Stimulated activated CD4-positive, alpha-beta T cell treated with anti-CD3 and anti-CD28 coated beads, Interleukin-4, amount 100 ng/mL, for 1 hour (primary cell): ENCODE results near the gene RFC5.
A peak's percentile ranks its signal among the peaks of the same experiment; 100 is the strongest.
"Not testable (repeated sequence)": the region's sequence is repeated elsewhere in the genome, so short reads cannot be mapped to it uniquely, and the experiment has no call there.

Experiments
- DNase-seq: peaks from one replicate; pipeline ENCODE4 v3.0.0-alpha.2; 2020

The RFC5 gene

DNA sequence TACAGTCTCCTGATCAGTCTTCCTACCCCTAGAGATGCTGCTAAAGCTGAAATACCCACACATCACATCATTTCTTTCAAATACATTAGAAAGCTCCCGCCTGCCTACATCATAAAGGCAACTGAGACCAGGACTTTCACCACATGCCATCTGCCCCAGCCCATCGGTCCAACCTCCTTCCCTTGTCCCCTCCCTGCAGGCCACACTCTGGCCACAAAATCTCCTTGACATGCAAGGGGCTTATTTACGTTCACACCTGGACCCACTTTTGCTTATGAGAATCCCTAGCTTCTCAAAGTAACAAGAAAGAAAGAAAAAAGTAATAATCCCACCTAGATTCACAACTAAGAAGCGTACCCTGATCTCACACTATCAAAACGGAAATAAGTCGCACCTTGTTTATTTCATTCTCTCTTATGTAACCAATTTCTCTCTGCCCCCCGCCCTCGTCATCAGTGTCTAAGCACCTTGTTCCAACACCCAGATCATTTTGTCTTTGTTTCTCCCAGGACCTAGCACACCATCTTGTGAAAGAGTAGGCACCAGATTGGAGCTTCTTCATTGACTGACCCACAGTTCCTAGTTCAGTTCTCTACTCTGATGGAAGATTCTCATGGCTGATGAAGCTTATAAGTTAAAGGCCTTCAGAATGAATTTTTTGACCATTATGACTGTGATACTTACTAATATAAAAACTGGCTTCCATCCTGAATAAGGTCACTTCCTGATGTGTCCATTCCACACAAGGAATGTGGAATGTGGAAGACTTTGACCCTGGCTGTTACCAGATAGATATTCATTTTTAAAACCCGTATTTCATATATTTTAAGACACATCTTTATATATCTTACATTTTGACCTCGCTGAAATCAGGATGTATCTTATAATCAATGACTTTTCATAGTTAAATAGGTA lies 36.8 kb downstream of the RFC5 start:
- DNase-seq, result no peak

DNA sequence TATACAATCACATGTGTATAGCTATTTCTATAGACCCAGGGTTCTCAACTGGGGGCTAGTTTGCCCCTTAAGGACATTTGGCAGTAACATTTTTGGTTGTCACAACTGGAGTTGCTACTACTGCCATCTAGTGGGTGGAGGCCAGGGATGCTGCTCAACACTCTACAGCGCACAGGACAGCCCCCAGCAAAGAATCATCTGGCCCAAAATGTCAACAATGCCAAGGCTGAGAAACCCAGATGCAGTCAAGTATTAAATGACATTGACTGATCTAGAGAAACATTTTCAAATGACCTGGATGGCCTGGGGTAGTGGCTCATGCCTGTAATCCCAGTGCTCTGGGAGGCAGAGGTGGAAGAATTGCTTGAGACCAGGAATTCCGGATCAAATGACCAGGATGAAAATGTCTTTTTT lies 38.6 kb downstream of the RFC5 start:
- DNase-seq, result peak; percentile 68

DNA sequence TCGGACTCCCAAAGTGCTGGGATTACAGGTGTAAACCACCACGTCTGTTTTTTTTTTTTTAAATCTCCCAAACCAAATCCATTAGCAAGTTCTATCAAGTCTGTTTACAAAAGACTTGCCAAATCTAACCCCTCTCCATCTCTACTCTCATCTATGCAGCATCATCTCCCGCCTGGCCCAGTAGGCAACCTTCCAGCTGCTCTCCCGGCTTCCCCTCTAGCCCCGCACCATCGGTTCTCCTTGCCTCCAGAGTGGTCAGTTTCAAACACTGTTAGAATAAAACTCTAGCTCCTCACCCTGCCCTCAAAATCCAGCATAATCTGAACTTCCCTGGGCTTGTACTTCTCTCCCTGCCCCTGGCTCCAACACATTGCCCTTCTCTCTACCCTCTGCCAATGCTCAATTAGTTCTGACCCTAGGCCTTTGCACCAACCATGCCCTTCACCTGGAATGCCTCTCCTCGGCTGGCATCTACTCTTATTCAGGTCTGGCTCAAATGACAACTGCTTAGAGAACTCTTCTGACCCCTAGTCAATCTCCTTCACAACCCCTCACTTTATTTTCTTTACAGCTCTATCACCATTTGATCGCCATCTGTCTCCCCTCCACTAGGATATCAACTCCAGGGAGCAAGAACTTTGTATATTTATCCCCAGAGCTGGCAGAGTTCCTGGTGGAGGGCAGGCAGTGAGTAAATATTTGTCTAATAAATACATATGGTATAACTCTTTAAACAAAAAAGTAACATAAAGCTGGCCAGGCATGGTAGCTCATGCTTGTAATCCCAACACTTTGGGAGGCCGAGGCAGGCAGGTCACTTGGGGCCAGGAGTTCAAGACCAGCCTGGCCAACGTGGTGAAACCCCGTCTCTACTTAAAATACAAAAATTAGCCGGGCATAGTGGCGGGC lies 39.6 kb downstream of the RFC5 start:
- DNase-seq, result no peak

DNA sequence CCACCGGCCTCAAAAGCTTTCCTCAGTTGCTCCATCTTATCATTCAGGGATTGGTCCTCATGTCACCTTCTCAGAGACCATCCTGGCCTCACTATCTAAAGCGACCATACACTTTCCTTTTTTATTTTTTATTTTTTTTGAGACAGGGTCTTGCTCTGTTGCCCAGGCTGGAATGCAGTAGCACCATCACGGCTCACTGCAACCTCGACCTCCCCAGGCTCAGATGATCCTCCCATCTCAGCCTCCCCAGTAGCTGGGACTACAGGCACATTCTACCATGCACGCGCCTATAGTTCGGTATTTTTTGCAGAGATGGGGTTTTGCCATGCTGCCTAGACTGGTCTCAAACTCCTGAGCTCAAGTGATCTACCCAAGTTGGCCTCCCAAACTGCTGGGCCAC lies 41.7 kb downstream of the RFC5 start:
- no peak for DNase-seq

DNA sequence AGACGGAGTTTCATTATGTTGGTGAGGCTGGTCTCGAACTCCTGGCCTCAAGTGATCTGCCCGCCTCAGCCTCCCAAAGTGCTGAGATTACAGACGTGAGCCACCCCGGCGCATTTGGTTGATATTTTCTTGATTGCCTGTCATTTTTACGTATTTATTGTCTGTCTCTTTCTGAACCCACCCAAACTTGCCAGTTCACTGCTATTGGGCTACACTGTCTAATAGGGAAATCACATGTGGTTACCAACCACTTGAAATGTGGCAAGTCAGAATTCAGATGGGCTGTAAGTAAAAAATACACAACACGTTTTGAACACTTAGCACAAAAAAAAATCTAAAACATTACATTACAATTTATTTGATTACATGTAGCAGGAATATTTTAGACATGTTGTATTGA lies 42.4 kb downstream of the RFC5 start:
- no peak for DNase-seq

DNA sequence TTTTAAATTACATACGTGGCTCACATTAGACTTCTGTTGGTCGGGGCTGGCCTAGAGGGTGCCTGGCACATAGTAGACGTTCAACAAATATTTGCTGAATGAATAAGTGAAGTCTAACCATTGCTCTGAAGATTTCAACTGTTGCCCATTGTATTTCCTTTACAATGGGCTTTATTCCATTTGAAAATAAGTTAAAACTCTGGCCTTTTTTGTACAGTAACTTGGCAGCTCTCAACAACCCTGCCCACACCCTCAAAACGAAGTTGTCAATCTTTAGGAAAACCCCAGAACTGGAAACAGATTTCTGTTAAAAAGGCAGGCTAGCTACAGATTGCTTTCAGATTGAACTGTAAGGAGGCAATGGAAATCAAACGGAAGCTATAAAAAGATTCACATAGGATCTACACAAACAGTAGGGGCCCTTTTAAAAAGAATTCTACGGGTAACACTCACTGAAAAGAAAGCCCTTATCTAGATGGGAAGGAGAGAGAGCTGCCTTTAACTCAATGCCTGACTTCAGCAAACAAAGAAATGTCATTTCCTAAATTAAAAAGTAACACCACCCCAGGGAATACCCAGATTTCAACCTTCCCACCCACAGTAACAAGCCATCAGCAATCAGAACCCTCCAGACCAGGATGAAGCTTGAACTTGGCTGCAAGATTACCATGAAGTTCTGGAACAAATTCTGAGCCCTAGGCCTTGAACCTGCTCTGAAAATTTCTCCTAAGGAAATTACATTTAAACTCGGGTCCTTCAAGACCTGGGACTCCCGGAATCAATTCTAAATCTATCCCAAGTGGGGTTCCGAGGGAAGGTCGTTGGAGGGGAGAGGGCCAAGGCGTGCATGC lies 43.1 kb downstream of the RFC5 start:
- no peak for DNase-seq

DNA sequence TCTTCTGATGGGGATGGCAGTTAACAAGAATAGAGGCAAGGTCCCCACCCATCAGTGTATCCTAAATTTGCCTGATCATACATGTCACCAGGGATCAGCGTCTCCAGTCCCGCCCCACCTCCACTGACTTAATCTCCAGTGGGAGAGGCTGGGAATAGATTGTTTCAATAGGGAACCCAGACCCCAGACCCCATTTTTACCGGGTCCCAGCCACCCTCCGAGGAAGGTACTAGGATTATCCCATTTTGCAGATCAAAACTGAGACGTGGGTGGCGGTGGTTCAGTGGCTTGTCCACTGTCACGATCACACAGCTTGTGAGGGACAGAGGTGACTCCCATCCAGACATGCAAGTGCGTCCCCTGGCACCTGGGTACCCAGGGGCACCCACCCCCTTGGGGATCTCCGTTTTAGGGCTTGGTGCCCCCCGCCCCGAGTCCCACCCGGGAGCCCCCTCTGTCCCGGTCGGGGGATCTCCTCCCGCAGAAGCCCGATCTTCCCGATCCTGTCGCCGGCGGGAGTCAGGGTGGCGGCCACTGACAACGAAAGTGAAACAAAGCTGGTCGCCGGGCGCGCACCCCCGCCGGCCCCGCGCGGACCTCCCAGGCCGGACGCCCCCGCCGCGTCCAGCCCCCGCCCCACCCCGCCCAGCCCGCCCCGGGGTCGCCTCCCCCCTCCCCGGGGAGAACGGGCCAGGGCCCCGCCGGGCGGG lies 44.0 kb downstream of the RFC5 start:
- DNase-seq, result peak; percentile 17

DNA sequence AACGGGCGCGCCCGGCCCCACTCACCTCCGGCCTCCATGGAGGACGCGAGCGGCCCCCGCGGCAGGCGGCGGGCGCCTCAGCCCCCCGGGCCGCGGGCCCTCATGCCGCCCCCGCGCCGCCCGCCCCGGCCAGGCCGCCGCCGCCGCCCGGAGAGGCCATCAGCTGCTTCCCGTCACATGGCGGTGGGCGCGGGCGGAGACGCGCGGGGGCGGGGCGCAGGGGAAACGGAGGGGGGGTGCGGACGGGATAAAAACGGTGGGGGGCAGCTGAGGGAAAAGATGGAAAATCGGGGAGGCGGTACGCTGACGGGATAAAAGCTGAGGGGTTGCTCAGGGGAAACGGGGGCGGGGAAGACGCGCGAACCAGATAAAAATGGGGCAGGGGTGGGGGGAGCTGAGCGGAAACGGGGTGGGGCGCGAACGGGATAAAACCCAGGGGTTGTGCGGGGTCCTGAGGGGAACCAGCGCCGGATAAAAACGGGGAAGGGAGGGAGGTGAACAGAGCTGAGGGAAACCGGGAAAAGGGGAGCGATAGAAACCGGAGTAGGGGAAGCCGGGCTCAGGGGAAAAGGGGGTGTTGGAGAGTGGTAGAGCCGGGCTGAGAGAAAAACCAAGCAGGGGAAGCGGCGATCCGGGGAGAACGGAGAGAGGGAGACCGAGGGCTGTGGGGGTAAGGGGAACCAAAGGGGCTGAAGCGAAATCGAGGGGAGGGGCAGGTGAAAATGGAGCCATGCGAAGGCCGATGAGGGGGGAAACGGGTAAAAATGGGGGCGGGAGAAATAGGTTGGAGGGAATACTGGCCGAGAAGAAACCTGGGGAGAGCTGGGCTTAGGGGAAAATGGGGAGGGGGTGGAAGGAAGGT lies 44.7 kb downstream of the RFC5 start, which contains the start of gene WSB2:
TSS of gene WSB2 (minus strand) at position 169 of the 862 bp plus-strand sequence. CDS start at position 38, 131 bp downstream.
- DNase-seq, result peak; percentile 62

DNA sequence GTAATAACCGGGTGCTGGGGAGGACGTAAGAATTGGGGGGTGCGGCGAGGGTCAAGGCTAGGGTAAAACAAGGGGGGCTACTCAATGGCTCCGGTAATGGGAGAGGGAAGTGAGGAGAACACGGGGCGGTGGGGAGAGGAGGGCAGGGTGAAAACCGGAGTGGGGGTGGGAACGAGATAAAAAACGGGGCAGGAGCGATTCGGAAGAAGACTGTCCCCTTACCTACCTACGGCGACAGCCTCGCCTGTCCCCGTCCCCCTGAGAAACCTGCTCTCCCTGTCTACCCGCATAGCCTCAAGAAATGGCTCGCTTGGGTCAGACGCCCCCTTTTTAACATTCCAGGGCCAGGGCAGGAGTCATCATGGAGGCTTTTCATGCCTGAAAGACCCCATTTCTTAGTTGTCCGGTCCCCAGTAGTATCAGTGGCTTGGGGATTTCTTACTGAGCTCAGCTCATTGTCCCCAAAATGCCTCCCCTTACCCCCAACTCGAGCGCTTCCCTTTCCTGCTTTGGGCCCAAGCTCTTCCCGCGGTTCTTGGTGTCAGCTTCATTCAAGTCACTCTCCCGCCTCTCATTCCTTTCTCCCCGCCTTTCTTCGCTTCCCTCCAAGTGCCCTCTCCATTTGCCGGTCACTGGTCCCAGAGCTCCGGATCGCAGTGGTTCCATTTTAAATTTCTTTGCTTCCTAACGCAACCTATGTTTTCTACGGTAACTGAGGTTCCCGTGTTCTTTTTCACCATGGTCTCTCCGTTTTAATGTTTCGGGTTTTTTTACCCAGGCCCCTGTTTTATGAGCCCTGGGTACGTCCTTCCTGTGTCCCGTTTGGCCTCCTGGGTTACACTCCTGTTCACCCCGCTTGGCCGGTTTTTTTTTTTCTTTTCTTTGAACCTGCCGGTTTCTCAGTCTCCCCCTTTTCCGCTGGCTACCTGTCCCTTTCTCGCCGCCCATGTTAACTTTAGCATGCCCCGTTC lies 45.7 kb downstream of the RFC5 start:
- DNase-seq, result peak; percentile 15

DNA sequence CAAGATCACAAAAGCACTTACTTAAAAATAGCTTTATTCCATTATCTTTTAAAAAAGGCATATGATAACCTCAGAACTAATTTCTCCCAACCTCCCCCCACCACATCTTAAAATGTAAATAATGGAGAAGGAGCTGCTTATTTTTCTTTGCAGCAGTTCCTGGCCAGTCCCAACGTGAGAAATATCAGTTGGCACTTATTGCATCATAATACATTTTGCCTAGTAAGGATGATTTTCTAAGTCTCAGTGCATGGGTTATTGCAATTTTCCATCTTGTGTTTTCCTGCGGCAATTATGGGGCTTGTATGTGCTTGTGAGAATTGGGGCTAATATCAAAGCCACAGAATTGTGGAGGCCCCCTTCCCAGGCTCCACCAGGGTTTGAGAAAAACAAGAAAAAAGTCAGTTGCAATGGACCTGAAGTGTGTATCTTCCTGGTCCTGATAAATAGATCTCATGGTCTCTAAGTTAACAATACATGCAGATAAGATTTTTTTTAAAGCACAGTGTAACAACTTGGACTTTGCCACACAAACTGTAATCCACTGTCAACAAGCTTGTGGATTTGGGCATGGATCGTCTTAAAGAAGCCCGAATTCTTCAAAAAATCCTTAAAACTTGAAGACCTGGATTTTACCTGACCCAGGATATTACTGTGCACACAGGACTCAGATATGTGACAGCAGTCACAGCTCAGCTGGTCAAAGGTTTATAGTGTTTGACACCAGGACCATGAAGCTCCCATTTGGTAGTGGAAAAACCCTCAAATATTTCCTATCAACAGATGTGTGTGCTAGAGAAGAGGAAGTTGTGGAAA lies 47.3 kb downstream of the RFC5 start:
- no peak for DNase-seq

DNA sequence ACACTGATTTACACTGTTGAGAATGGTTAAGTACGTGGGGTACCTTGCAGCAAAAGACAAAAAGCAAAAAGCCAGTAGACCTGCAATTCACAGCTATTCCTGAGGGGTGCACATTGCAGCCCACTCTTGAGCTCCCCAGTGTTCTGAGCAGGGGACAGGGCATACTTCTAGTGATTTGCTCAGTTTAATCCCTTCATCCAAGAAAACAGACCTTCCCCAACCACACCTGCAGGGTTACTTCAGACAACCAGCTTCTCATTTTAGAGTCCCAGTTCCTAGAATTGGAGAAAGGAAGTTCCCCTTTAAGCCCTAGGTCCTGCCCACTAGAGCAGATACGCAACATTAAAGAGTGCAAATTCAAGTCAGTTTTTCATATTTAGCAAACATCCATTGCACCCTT lies 48.1 kb downstream of the RFC5 start:
- DNase-seq, result no peak

DNA sequence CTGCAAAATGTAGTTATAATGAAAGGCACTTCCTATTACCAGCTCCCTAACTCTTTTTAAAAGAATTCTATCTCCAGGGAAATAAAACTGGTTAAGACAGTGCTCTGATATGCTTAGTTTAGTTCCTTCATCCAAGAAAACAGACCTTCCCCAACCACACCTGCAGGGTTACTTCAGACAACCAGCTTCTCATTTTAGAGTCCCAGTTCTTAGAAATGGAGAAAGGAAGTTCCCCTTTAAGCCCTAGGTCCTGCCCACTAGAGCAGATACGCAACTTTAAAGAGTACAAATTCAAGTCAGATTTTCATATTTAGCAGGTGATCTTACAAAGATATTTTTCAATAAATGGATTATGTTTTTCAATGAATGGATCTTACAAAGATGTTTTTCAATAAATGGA lies 48.9 kb downstream of the RFC5 start:
- DNase-seq, result no peak

DNA sequence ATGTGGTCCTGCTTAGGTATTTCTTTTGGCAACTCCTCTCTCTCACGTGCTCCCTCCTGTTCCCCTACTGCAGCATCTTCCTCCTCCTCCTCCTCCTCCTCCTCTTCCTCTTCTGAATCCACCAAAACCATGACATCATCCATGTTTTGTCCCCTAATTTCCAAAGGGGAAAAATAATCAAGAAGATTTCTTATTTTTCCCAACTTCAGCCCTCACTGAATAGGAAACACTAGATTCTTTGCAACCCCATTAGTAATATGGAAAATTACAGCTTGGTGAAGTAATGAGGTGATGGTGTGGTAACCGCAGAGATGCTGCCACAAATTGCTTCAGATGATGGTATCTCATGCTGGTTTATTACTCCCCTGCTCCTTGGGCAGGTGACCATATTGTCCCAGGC lies 51.9 kb downstream of the RFC5 start:
- DNase-seq, result no peak

DNA sequence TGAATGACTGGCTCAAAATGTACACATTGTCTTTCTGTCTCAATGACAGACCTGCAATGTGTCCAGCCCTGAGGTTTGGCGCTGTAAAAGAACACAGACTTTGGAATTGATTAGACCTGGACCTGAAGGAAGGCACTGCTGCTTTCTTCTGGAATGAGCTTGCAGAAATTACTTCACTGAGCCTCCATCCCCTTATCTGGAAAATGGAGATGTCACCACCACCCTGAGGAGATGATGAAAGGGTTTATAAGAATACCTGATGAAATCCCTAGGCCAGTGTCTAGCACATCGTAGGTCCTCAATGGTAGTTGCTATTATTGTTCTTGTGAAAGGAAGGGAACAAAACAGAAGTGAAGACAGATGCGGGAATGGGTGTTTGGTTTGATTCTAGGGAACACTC lies 54.1 kb downstream of the RFC5 start:
- no peak for DNase-seq

DNA sequence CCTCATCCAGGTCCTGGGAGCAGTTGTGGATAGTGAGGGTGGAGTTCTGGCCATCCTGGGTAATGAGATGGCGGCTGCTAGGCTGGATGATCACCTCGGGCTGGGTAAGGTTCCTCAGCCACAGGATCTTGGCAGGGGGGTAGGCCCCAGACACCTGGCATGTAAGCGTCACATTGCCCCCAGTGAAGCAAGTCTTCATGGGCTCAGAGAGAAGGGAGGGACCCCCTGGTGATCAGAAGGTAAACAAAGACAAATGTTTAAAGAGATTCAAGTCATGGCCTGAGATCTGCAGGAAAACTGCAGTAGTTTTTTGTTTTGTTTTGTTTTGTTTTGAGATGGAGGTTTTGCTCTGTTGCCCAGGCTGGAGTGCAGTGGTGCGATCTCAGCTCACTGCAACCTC lies 57.3 kb downstream of the RFC5 start:
- DNase-seq, result no peak

DNA sequence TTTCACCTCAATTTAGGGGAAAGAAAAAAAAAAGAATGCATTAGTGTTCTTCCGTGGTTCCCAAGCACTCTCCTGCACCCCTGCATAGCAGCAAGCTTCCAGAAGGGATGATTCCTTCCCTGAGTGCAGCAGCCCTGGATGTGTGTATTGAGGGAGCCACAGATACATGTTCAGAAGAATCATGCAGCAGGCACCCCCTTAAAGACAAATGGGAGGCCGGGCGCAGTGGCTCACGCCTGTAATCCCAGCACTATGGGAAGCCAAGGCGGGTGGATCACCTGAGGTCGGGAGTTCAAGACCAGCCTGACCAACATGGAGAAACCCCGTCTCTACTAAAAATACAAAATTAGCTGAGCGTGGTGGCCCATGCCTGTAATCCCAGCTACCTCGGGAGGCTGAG lies 65.0 kb downstream of the RFC5 start:
- DNase-seq, result not testable (repeated sequence)
